Ovary (tissue), 3 donors: Measurements from ENCODE around the gene ADNP2.

Experiments
- CTCF ChIP-seq, 3 donors: fragments of 450-650 bp in 2 of 3; fragments of 200-600 bp in 1 of 3; IDR thresholded peaks; one replicate each; pipeline versions ENCODE4 v1.5.1 to v1.8.0; 2016 to 2022; ENCODE audit warnings: antibody characterized with exemption in 3 of 3, mild to moderate bottlenecking in 1 of 3
- EP300 ChIP-seq: sonication (generic); formaldehyde crosslinking; IDR thresholded peaks from one replicate; pipeline ENCODE4 v1.6.1; 2017; ENCODE audit warnings: antibody characterized with exemption
- POLR2A ChIP-seq: fragments of 450-650 bp; IDR thresholded peaks from one replicate; pipeline ENCODE4 v1.6.1; 2017; ENCODE audit warnings: antibody characterized with exemption, mild to moderate bottlenecking, moderate library complexity
- donor health status: DM: no; HTN: no; CAD: no.

GRCh38 chr18:80178935-80179818 is 70.1 kb downstream of the ADNP2 start:
- TF ChIP-seq CTCF (IDR thresholded peaks at IDR 0.05) (no peak), POLR2A (no peak), EP300 (no peak)
